K562 (cell line): ENCODE data around the gene FKRP. TPM values are rescaled to one million over a fixed set of nuclear protein-coding genes. Genes with fewer than 3 reads are reported as not detected.

Source experiments
- ATAC-seq: fragments of 200-7000 bp; cut with Tn5 transposase; 3 replicates; pipeline ENCODE4 v1.9.1; 2020; ENCODE audit warnings: moderate library complexity
- BruUV-seq: library from RNA; stranded (reverse); fragments of 400-500 nt; replicated peaks from 2 replicates; lab custom pipeline; 2021; lab: Mats Ljungman, UMichigan
- CTCF ChIA-PET: fragments of 300-600 bp; formaldehyde crosslinking; extraction: SDS; loops from one replicate; lab custom pipeline; 2021; ENCODE audit warnings: low intra/inter-chr PET ratio; lab: Yijun Ruan, JAX
- POLR2A ChIA-PET: fragments of 300-600, 350-650 bp; sonication (Branson Sonifier 250); formaldehyde crosslinking; extraction: SDS; loops from one replicate; lab custom pipeline; 2021; ENCODE audit warnings: antibody characterized with exemption, inconsistent platforms; lab: Yijun Ruan, JAX
- DNase-seq, 4 experiments: peaks; one replicate each; pipeline versions ENCODE4 v3.0.0 to v3.0.0-alpha.2; 2011 to 2018; ENCODE audit warnings: low spot score in 3 of 4, mixed read lengths in 3 of 4; ENCODE audit errors: extremely low read depth in 1 of 4
- FAIRE-seq: peaks from 2 replicates; lab custom pipeline; 2011; peaks lifted over from hg19 to GRCh38; lab: Jason Lieb, UNC
- H2AFZ ChIP-seq: 2 replicates; pipeline ENCODE4 v1.6.0; 2011; ENCODE audit warnings: low read depth, low read length, control low read depth, inconsistent platforms
- H3K27ac ChIP-seq: fragments of 200-600 bp; 3 replicates; pipeline ENCODE4 v1.8.0; 2011; ENCODE audit warnings: low read depth, mild to moderate bottlenecking, control low read depth, inconsistent platforms, low read length, moderate library complexity, mixed read lengths; ENCODE audit errors: extremely low read depth
- H3K27me3 ChIP-seq, 2 experiments: fragments of 300-600 bp in 1 of 2; 2 replicates in 1 of 2; 3 replicates in 1 of 2; pipeline versions ENCODE4 v1.6.0 to v1.8.0; 2011; ENCODE audit warnings: inconsistent platforms in 2 of 2, low read length in 2 of 2, mild to moderate bottlenecking in 1 of 2, mixed read lengths in 1 of 2, moderate library complexity in 1 of 2; ENCODE audit not compliant: control insufficient read depth in 2 of 2, insufficient read depth in 2 of 2
- H3K36me3 ChIP-seq: fragments of 300-600 bp; 3 replicates; pipeline ENCODE4 v1.8.0; 2011; ENCODE audit warnings: mild to moderate bottlenecking, low read length, inconsistent platforms; ENCODE audit not compliant: control insufficient read depth, insufficient read depth
- H3K4me1 ChIP-seq, 2 experiments: fragments of 200-600 bp in 1 of 2; replicated peaks in 1 of 2; 2 replicates in 1 of 2; 3 replicates in 1 of 2; pipeline versions ENCODE4 v1.5.1 to v1.8.0; 2011; ENCODE audit warnings: inconsistent platforms in 2 of 2, low read length in 2 of 2, mild to moderate bottlenecking in 1 of 2, mixed read lengths in 1 of 2, moderate library complexity in 1 of 2; ENCODE audit not compliant: control insufficient read depth in 2 of 2, insufficient read depth in 2 of 2
- H3K4me2 ChIP-seq: 2 replicates; pipeline ENCODE4 v1.6.1; 2011; ENCODE audit warnings: low read length, control low read depth, inconsistent platforms, mixed read lengths; ENCODE audit not compliant: insufficient read depth
- H3K4me3 ChIP-seq: fragments of 200-600 bp; sonication (generic), shearing (Covaris generic); 2 replicates; pipeline ENCODE4 v1.5.1; 2016; ENCODE audit warnings: control low read depth, inconsistent platforms
- H3K79me2 ChIP-seq: fragments of 200-600 bp; 3 replicates; pipeline ENCODE4 v1.8.0; 2011; ENCODE audit warnings: low read length, inconsistent platforms; ENCODE audit not compliant: control insufficient read depth, insufficient read depth
- H3K9ac ChIP-seq, 2 experiments: 2 replicates each; pipeline versions ENCODE4 v1.6.0 to v1.6.1; 2011; ENCODE audit warnings: low read depth in 2 of 2, low read length in 2 of 2, control low read depth in 1 of 2, inconsistent platforms in 1 of 2, mild to moderate bottlenecking in 1 of 2, mixed read lengths in 1 of 2; ENCODE audit not compliant: insufficient read depth in 1 of 2
- H3K9me1 ChIP-seq: one replicate; pipeline ENCODE4 v1.6.0; 2011; ENCODE audit warnings: inconsistent platforms, mild to moderate bottlenecking, low read length, moderate library complexity; ENCODE audit not compliant: control insufficient read depth, insufficient read depth
- H3K9me3 ChIP-seq: replicated peaks from 2 replicates; pipeline ENCODE4 v1.5.1; 2011; ENCODE audit warnings: low read depth, low read length, inconsistent platforms; ENCODE audit not compliant: control insufficient read depth, insufficient read depth
- H4K20me1 ChIP-seq: replicated peaks from 2 replicates; pipeline ENCODE4 v1.6.1; 2011; ENCODE audit warnings: low read length, inconsistent platforms, mixed read lengths; ENCODE audit not compliant: control insufficient read depth, insufficient read depth
- ARID4B ChIP-seq: sonication (generic); formaldehyde crosslinking; IDR thresholded peaks from 2 replicates; pipeline ENCODE4 v1.8.0; 2022; ENCODE audit warnings: mild to moderate bottlenecking, missing genetic modification reagents
- CEBPB ChIP-seq: fragments of 450-650 bp; IDR thresholded peaks from 2 replicates; pipeline ENCODE4 v1.6.1; 2016; ENCODE audit warnings: missing genetic modification characterization, missing compliant biosample characterization
- CREB3L1 ChIP-seq: fragments of 450-650 bp; IDR thresholded peaks from 2 replicates; pipeline ENCODE4 v1.6.1; 2014; ENCODE audit warnings: low read depth, mild to moderate bottlenecking, moderate library complexity, borderline replicate concordance
- ELF4 ChIP-seq: fragments of 450-650 bp; formaldehyde crosslinking; IDR thresholded peaks from 2 replicates; pipeline ENCODE4 v1.4.0; 2022; ENCODE audit warnings: missing genetic modification characterization
- HCFC1 ChIP-seq: IDR thresholded peaks from 2 replicates; pipeline ENCODE4 v1.6.1; 2012; ENCODE audit warnings: low read depth, low read length, improper control_type of control experiment
- MYNN ChIP-seq, 2 experiments: sonication (generic); formaldehyde crosslinking in 1 of 2; IDR thresholded peaks; 2 replicates each; pipeline versions ENCODE4 v1.5.0 to v1.6.1; 2016 to 2020; ENCODE audit warnings: antibody characterized with exemption in 1 of 2, missing genetic modification reagents in 1 of 2
- NRF1 ChIP-seq, 2 experiments: fragments of 450-650 bp; IDR thresholded peaks in 1 of 2; conservative IDR thresholded peaks in 1 of 2; 2 replicates each; pipeline ENCODE4 v1.6.1; 2014; ENCODE audit warnings: mild to moderate bottlenecking in 2 of 2
- PHF21A ChIP-seq: fragments of 450-650 bp; IDR thresholded peaks from 2 replicates; pipeline ENCODE4 v1.6.1; 2017; ENCODE audit warnings: low read depth, borderline replicate concordance
- SNIP1 ChIP-seq: fragments of 450-650 bp; IDR thresholded peaks from 2 replicates; pipeline ENCODE4 v1.7.1; 2017; ENCODE audit warnings: low read depth, mild to moderate bottlenecking
- TEAD1 ChIP-seq, 2 experiments: fragments of 450-650 bp in 1 of 2; sonication (generic) in 1 of 2; formaldehyde crosslinking; IDR thresholded peaks; 2 replicates each; pipeline versions ENCODE4 v1.4.0 to v1.8.0; 2020 to 2022; ENCODE audit warnings: mild to moderate bottlenecking in 2 of 2, missing genetic modification reagents in 1 of 2
- USF1 ChIP-seq: sonication (generic); formaldehyde crosslinking; IDR thresholded peaks from 2 replicates; pipeline ENCODE4 v1.9.0; 2022; ENCODE audit warnings: mild to moderate bottlenecking, missing genetic modification reagents
- WGBS: fragments of 100-300 bp; shearing (Covaris generic); methylation state at CpG from one replicate; pipeline ENCODE4 v1.1.6; 2016; ENCODE audit warnings: low coverage, mixed read lengths; ENCODE audit not compliant: insufficient coverage; ENCODE audit errors: missing lambda C conversion rate; 5-methylcytosine and 5-hydroxymethylcytosine counted together
- in situ Hi-C: fragments of 300-500 bp; cut with MboI; formaldehyde crosslinking; loops from 4 replicates; pipeline ENCODE4 v1.15.0; 2018; ENCODE audit warnings: inconsistent platforms, mixed read lengths
- intact Hi-C: fragments of 100-400 bp; cut with micrococcal nuclease; formaldehyde crosslinking; loops from 2 replicates; pipeline ENCODE4 v1.14.2; 2022
- polyA plus RNA-seq, 8 experiments: library from polyadenylated mRNA; depleted of rRNA in 4 of 8; stranded (reverse) in 5 of 8; unstranded in 3 of 8; fragments of >200 nt; fragmentation: Nextera tagmentation in 2 of 8; fragmentation: Illumina TruSeq in 1 of 8; extraction: Ambion mirVana in 2 of 8; extraction: Trizol in 1 of 8; gene quantifications; 2 replicates each; pipeline versions ENCODE4 v1.2.1 to v1.2.3, GENCODE V29; 2011 to 2014; ENCODE audit warnings: inconsistent platforms in 1 of 8, missing spikeins in 1 of 8
- total RNA-seq, 7 experiments: library from RNA; depleted of rRNA in 6 of 7; stranded (reverse); fragments of >200 nt in 6 of 7; fragmentation: Illumina TruSeq in 2 of 7; extraction: Trizol in 2 of 7; gene quantifications; 2 replicates each; pipeline versions ENCODE4 v1.2.1 to v1.2.3, GENCODE V29; 2011 to 2021; ENCODE audit warnings: low replicate concordance in 1 of 7

Gene FKRP
- total and polyA plus RNA-seq, 9 of the 15 experiments (the other 6 are each of a cell fraction or from before 2014, with no cell fraction given) = 0.68 to 16.1 (median 6.5) TPM

GRCh38 chr19:46696866-46697203, 49.0 kb upstream of the FKRP start (continued):
- TF ChIP-seq ARID4B (CRISPR knock-in tag) (peak; percentile 39; the same call in 1 of the 2 replicates), HCFC1 (no peak)

GRCh38 chr19:46697204-46697960, 48.5 kb upstream of the FKRP start:
- BruUV-seq = no TSS peak
- H3K27me3 ChIP-seq = no peaks in the 10 kb centered on the region
- peak in 1 of 2 experiments; percentile 40; a peak in 1 of 4 replicates for TF ChIP-seq TEAD1 (CRISPR knock-in tag; IDR thresholded peaks at IDR 0.05)
- no peak for TF ChIP-seq CREB3L1
- peak; percentile 69 to 72 for TF ChIP-seq NRF1 (conservative IDR thresholded peaks at IDR 0.05 in 1 of 2, IDR thresholded peaks at IDR 0.05 in 1 of 2)
- no peak for TF ChIP-seq SNIP1
- peak; percentile 81 for TF ChIP-seq CEBPB (tag)
- TF ChIP-seq USF1 (CRISPR knock-in tag) = peak; percentile 80
- no peak; the same call in 1 of the 2 replicates for TF ChIP-seq PHF21A
- TF ChIP-seq MYNN (IDR thresholded peaks at IDR 0.05) = peak; percentile 63; the same call in 1 of the 2 replicates
- TF ChIP-seq MYNN (CRISPR knock-in tag; IDR thresholded peaks at IDR 0.05) = no peak
- TF ChIP-seq ELF4 = no peak

More at GRCh38 chr19:46697204-46697960, 48.5 kb upstream of the FKRP start:
- Histone ChIP-seq H2AFZ (peak overlapping the region; percentile 75), H3K4me1 (peaks cover 12 to 21% of the 10 kb centered on the region in 2 experiments; a peak in 4 of 5 replicates), H3K79me2 (peaks cover 12% of the 10 kb centered on the region; the same call in 2 of the 3 replicates), H3K27ac (peak overlapping the region; percentile 74), H3K4me2 (peak overlapping the region; percentile 86), H3K9ac (peak overlapping the region; percentile 51 to 87), H4K20me1 (0 out of 2 replicates have a peak, but pooled peaks cover 3% of the 10 kb centered on the region), H3K4me3 (peak overlapping the region; percentile 34), H3K9me1 (no peaks in the 10 kb centered on the region), H3K9me3 (no peaks in the 10 kb centered on the region; the same call in 1 of the 2 replicates), H3K36me3 (peaks cover 80% of the 10 kb centered on the region; the same call in 2 of the 3 replicates)
- peak; percentile 99 to 100 (median 100) for DNase-seq
- FAIRE-seq = peak; percentile 98
- CTCF ChIA-PET = no interaction called here
- intact Hi-C loops = no loop called here
- in situ Hi-C loops = no loop called here
- ATAC-seq = peak; percentile 99
- POLR2A ChIA-PET = interaction anchor here (0.7 to 1.7 kb wide), 10 partner anchors 8 to 295 kb away, joined by 3 to 5 read pairs (median 4); partner anchors contain the start of gene SLC1A5
- 2% methylated on average over 35 of the region's 39 CpGs for WGBS
